ENCODE results near the gene CDH23.

DNA sequence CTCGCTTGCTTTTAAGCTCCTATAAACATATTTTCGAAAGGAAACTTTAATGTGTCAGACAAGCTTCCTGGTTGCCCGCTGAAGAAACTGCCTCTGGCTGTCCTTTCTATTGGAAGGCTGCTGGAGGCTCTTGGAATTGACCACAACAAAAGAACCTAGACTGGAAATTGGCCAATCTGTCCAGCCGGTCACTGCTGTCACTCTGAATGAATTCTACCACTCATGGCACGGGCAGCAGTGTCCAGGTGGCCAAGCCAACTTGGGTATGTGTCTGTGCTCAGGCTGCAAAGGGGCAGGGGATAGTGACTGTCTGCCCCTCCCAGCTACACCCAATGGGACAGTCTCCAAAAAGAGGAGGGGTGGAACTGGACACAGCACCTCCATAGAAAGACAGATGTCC, 57.6 kb downstream of the CDH23 start:
- TF ChIP-seq ARNTL (CRISPR knock-in tag; IDR thresholded peaks at IDR 0.05; ENCODE audit: borderline replicate concordance, low read depth) (no peak), RARB (CRISPR knock-in tag; IDR thresholded peaks at IDR 0.05) (no peak)
- TF ChIP-seq, protein P1, sequence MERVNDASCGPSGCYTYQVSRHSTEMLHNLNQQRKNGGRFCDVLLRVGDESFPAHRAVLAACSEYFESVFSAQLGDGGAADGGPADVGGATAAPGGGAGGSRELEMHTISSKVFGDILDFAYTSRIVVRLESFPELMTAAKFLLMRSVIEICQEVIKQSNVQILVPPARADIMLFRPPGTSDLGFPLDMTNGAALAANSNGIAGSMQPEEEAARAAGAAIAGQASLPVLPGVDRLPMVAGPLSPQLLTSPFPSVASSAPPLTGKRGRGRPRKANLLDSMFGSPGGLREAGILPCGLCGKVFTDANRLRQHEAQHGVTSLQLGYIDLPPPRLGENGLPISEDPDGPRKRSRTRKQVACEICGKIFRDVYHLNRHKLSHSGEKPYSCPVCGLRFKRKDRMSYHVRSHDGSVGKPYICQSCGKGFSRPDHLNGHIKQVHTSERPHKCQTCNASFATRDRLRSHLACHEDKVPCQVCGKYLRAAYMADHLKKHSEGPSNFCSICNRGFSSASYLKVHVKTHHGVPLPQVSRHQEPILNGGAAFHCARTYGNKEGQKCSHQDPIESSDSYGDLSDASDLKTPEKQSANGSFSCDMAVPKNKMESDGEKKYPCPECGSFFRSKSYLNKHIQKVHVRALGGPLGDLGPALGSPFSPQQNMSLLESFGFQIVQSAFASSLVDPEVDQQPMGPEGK (CRISPR knock-in tag; IDR thresholded peaks at IDR 0.05; ENCODE audit: borderline replicate concordance): no peak
- TF ChIP-seq, protein P2, sequence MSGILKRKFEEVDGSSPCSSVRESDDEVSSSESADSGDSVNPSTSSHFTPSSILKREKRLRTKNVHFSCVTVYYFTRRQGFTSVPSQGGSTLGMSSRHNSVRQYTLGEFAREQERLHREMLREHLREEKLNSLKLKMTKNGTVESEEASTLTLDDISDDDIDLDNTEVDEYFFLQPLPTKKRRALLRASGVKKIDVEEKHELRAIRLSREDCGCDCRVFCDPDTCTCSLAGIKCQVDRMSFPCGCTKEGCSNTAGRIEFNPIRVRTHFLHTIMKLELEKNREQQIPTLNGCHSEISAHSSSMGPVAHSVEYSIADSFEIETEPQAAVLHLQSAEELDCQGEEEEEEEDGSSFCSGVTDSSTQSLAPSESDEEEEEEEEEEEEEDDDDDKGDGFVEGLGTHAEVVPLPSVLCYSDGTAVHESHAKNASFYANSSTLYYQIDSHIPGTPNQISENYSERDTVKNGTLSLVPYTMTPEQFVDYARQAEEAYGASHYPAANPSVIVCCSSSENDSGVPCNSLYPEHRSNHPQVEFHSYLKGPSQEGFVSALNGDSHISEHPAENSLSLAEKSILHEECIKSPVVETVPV (CRISPR knock-in tag; IDR thresholded peaks at IDR 0.05): no peak
